ENCODE data around the gene ZNF282. TPM values are rescaled to one million over a fixed set of nuclear protein-coding genes. Genes with fewer than 3 reads are reported as not detected.
"Not testable (repeated sequence)": the region's sequence is repeated elsewhere in the genome, so short reads cannot be mapped to it uniquely, and the experiment has no call there.

ZNF282 gene
- total RNA-seq, 2 experiments from 2014 or later = 29.3 to 29.7 TPM

GRCh38 chr7:149226840-149227494 is 31.6 kb downstream of the ZNF282 start:
- no peak overlapping the region for H3K27ac Mint-ChIP-seq
- ATAC-seq (no peak), DNase-seq (no peak)
- H3K4me3 Mint-ChIP-seq = no peak overlapping the region
- H3K4me1 Mint-ChIP-seq (ENCODE audit: low read depth) = no peaks in the 10 kb centered on the region
- peaks cover 2% of the 10 kb centered on the region for H3K27me3 Mint-ChIP-seq
- CTCF ChIA-PET = no interaction called here
- intact Hi-C loops (cut with micrococcal nuclease) = no loop called here
- H3K36me3 Mint-ChIP-seq (ENCODE audit: low read depth) = peaks cover 26% of the 10 kb centered on the region
- TF ChIP-seq CTCF (IDR thresholded peaks at IDR 0.05) = no peak
- H3K9me3 Mint-ChIP-seq = no peaks in the 10 kb centered on the region
- POLR2A ChIA-PET = interaction anchor here (1.3 kb wide), 1 partner anchor 12 kb away, joined by 4 read pairs; no protein-coding TSS in a partner anchor

- ATAC-seq (no peak), DNase-seq (no peak)
- Mint-ChIP-seq H3K27me3 (peaks cover 2% of the 10 kb centered on the region), H3K4me1 (ENCODE audit: low read depth) (no peaks in the 10 kb centered on the region), H3K36me3 (ENCODE audit: low read depth) (peaks cover 16% of the 10 kb centered on the region), H3K4me3 (no peak overlapping the region), H3K9me3 (no peaks in the 10 kb centered on the region), H3K27ac (no peak overlapping the region)
- no peak for TF ChIP-seq CTCF (IDR thresholded peaks at IDR 0.05)
- CTCF ChIA-PET = interaction anchor here (0.7 to 2.0 kb wide), 3 partner anchors 10 to 55 kb away, joined by 3 to 6 read pairs (median 3); no protein-coding TSS in a partner anchor
- POLR2A ChIA-PET = interaction anchor here (0.9 to 1.1 kb wide), 3 partner anchors 10 to 288 kb away, joined by 3 to 4 read pairs (median 3); no protein-coding TSS in a partner anchor
- intact Hi-C loops (cut with micrococcal nuclease) = no loop called here
Measured at GRCh38 chr7:149228831-149229471, 33.6 kb downstream of the ZNF282 start.

- ATAC-seq = peak; percentile 27
- no peak for TF ChIP-seq CTCF (IDR thresholded peaks at IDR 0.05)
- POLR2A ChIA-PET = interaction anchor here (0.9 to 1.2 kb wide), 4 partner anchors 9 to 288 kb away, joined by 3 to 6 read pairs (median 4); partner anchors contain the start of gene ZNF212
Measured at GRCh38 chr7:149229526-149229925, 34.2 kb downstream of the ZNF282 start.

GRCh38 chr7:149232362-149232761 is 37.0 kb downstream of the ZNF282 start:
- no peaks in the 10 kb centered on the region for H3K9me3 Mint-ChIP-seq
- no peak for DNase-seq
- no peak overlapping the region for H3K4me3 Mint-ChIP-seq
- no peaks in the 10 kb centered on the region for H3K36me3 Mint-ChIP-seq (ENCODE audit: low read depth)
- no peak for TF ChIP-seq CTCF (IDR thresholded peaks at IDR 0.05)
- POLR2A ChIA-PET = no interaction called here
- intact Hi-C loops (cut with micrococcal nuclease) = no loop called here
- CTCF ChIA-PET = interaction anchor here (1.4 to 1.7 kb wide), 3 partner anchors 10 to 37 kb away, joined by 3 to 4 read pairs (median 3); partner anchors contain the start of gene ZNF282
- no peaks in the 10 kb centered on the region for H3K4me1 Mint-ChIP-seq (ENCODE audit: low read depth)
- no peak overlapping the region for H3K27ac Mint-ChIP-seq
- ATAC-seq = no peak
- H3K27me3 Mint-ChIP-seq = peaks cover 5% of the 10 kb centered on the region

More at GRCh38 chr7:149229526-149229925, 34.2 kb downstream of the ZNF282 start:
- H3K4me1 Mint-ChIP-seq (ENCODE audit: low read depth) = no peaks in the 10 kb centered on the region
- peaks cover 13% of the 10 kb centered on the region for H3K36me3 Mint-ChIP-seq (ENCODE audit: low read depth)
- H3K4me3 Mint-ChIP-seq = no peak overlapping the region
- DNase-seq = no peak
- no peaks in the 10 kb centered on the region for H3K9me3 Mint-ChIP-seq
- intact Hi-C loops (cut with micrococcal nuclease) = no loop called here
- peaks cover 5% of the 10 kb centered on the region for H3K27me3 Mint-ChIP-seq
- CTCF ChIA-PET = interaction anchor here (0.7 to 2.0 kb wide), 3 partner anchors 11 to 54 kb away, joined by 3 to 6 read pairs (median 3); no protein-coding TSS in a partner anchor
- H3K27ac Mint-ChIP-seq = no peak overlapping the region

- DNase-seq = not testable (repeated sequence)
Measured at GRCh38 chr7:149233655-149234204, 38.4 kb downstream of the ZNF282 start.

More at GRCh38 chr7:149233655-149234204, 38.4 kb downstream of the ZNF282 start:
- H3K9me3 Mint-ChIP-seq; POLR2A ChIA-PET; H3K27me3 Mint-ChIP-seq; H3K36me3 Mint-ChIP-seq (ENCODE audit: low read depth); intact Hi-C loops (cut with micrococcal nuclease); H3K4me1 Mint-ChIP-seq (ENCODE audit: low read depth); H3K27ac Mint-ChIP-seq; H3K4me3 Mint-ChIP-seq: not testable (repeated sequence)
- CTCF ChIA-PET = interaction anchor here (0.9 to 1.4 kb wide), 2 partner anchors 38 to 76 kb away, joined by 3 read pairs; partner anchors contain the start of gene ZNF282
- ATAC-seq = peak; percentile 28

Measured in activated CD8-positive, alpha-beta T cell treated with anti-CD3 and anti-CD28 coated beads for 36 hours (primary cell).